ENCODE results near the gene MEPE.

Gene MEPE

DNA sequence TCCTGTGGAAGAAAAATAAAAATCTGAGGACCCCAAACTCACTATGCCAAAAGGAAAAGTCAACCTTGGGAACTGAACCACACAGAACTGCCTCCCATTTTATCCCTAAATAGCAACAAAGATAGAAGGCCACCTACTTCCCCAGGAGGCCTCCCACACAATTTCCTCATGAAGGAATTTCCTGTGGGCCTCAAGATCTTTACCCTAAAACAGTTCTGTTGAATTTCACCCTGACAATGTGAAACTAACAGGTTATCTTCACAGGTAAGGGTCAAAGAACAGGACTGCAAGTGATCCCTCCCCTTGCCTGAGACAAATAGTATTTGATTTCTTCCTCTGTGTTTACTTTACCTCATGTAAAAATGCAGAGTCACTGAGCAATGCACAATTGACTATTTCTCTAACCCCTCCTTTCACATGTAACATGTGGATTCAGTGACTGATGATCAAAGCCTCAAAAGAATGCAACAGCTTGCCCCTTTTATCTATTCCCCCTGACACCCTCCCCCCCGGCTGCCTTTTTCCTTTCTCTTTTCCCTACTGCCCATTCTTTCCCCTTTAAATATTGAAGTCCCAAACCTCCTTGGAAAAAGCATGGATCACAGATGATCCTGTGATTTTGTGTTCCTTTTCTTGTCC is 33.3 kb downstream of the MEPE start:
- TF ChIP-seq ZFP30 (CRISPR knock-in tag; IDR thresholded peaks at IDR 0.05) = no peak
- no peak for TF ChIP-seq ARNTL (CRISPR knock-in tag; IDR thresholded peaks at IDR 0.05; ENCODE audit: borderline replicate concordance, low read depth)
- no peak for TF ChIP-seq SNAI2 (CRISPR knock-in tag; IDR thresholded peaks at IDR 0.05)
- TF ChIP-seq ISL1 (CRISPR knock-in tag; IDR thresholded peaks at IDR 0.05) = no peak
- TF ChIP-seq, protein P1, sequence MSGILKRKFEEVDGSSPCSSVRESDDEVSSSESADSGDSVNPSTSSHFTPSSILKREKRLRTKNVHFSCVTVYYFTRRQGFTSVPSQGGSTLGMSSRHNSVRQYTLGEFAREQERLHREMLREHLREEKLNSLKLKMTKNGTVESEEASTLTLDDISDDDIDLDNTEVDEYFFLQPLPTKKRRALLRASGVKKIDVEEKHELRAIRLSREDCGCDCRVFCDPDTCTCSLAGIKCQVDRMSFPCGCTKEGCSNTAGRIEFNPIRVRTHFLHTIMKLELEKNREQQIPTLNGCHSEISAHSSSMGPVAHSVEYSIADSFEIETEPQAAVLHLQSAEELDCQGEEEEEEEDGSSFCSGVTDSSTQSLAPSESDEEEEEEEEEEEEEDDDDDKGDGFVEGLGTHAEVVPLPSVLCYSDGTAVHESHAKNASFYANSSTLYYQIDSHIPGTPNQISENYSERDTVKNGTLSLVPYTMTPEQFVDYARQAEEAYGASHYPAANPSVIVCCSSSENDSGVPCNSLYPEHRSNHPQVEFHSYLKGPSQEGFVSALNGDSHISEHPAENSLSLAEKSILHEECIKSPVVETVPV (CRISPR knock-in tag; IDR thresholded peaks at IDR 0.05) = no peak
- TF ChIP-seq, protein P2, sequence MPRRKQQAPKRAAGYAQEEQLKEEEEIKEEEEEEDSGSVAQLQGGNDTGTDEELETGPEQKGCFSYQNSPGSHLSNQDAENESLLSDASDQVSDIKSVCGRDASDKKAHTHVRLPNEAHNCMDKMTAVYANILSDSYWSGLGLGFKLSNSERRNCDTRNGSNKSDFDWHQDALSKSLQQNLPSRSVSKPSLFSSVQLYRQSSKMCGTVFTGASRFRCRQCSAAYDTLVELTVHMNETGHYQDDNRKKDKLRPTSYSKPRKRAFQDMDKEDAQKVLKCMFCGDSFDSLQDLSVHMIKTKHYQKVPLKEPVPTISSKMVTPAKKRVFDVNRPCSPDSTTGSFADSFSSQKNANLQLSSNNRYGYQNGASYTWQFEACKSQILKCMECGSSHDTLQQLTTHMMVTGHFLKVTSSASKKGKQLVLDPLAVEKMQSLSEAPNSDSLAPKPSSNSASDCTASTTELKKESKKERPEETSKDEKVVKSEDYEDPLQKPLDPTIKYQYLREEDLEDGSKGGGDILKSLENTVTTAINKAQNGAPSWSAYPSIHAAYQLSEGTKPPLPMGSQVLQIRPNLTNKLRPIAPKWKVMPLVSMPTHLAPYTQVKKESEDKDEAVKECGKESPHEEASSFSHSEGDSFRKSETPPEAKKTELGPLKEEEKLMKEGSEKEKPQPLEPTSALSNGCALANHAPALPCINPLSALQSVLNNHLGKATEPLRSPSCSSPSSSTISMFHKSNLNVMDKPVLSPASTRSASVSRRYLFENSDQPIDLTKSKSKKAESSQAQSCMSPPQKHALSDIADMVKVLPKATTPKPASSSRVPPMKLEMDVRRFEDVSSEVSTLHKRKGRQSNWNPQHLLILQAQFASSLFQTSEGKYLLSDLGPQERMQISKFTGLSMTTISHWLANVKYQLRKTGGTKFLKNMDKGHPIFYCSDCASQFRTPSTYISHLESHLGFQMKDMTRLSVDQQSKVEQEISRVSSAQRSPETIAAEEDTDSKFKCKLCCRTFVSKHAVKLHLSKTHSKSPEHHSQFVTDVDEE (CRISPR knock-in tag; IDR thresholded peaks at IDR 0.05) = no peak
- no peak for TF ChIP-seq TCF4 (CRISPR knock-in tag; IDR thresholded peaks at IDR 0.05; ENCODE audit: borderline replicate concordance)
- no peak for TF ChIP-seq ESRRG (CRISPR knock-in tag; IDR thresholded peaks at IDR 0.05)
- no peak for TF ChIP-seq ZC3H10 (CRISPR knock-in tag; IDR thresholded peaks at IDR 0.05)
- no peak for TF ChIP-seq RARB (CRISPR knock-in tag; IDR thresholded peaks at IDR 0.05)
- no peak for TF ChIP-seq ZNF565 (CRISPR knock-in tag; conservative IDR thresholded peaks at IDR 0.05; ENCODE audit: low read depth)
- no peak for TF ChIP-seq OSR1 (CRISPR knock-in tag; IDR thresholded peaks at IDR 0.05)
- TF ChIP-seq, protein P3, sequence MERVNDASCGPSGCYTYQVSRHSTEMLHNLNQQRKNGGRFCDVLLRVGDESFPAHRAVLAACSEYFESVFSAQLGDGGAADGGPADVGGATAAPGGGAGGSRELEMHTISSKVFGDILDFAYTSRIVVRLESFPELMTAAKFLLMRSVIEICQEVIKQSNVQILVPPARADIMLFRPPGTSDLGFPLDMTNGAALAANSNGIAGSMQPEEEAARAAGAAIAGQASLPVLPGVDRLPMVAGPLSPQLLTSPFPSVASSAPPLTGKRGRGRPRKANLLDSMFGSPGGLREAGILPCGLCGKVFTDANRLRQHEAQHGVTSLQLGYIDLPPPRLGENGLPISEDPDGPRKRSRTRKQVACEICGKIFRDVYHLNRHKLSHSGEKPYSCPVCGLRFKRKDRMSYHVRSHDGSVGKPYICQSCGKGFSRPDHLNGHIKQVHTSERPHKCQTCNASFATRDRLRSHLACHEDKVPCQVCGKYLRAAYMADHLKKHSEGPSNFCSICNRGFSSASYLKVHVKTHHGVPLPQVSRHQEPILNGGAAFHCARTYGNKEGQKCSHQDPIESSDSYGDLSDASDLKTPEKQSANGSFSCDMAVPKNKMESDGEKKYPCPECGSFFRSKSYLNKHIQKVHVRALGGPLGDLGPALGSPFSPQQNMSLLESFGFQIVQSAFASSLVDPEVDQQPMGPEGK (CRISPR knock-in tag; IDR thresholded peaks at IDR 0.05; ENCODE audit: borderline replicate concordance) = no peak
- TF ChIP-seq, protein P4, sequence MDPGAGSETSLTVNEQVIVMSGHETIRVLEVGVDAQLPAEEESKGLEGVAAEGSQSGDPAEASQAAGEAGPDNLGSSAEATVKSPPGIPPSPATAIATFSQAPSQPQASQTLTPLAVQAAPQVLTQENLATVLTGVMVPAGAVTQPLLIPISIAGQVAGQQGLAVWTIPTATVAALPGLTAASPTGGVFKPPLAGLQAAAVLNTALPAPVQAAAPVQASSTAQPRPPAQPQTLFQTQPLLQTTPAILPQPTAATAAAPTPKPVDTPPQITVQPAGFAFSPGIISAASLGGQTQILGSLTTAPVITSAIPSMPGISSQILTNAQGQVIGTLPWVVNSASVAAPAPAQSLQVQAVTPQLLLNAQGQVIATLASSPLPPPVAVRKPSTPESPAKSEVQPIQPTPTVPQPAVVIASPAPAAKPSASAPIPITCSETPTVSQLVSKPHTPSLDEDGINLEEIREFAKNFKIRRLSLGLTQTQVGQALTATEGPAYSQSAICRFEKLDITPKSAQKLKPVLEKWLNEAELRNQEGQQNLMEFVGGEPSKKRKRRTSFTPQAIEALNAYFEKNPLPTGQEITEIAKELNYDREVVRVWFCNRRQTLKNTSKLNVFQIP (CRISPR knock-in tag; IDR thresholded peaks at IDR 0.05; ENCODE audit: borderline replicate concordance, low read depth) = no peak
- no peak for TF ChIP-seq GLIS3 (CRISPR knock-in tag; IDR thresholded peaks at IDR 0.05)
- no peak for TF ChIP-seq ZFP3 (CRISPR knock-in tag; IDR thresholded peaks at IDR 0.05)
- TF ChIP-seq, protein P5, sequence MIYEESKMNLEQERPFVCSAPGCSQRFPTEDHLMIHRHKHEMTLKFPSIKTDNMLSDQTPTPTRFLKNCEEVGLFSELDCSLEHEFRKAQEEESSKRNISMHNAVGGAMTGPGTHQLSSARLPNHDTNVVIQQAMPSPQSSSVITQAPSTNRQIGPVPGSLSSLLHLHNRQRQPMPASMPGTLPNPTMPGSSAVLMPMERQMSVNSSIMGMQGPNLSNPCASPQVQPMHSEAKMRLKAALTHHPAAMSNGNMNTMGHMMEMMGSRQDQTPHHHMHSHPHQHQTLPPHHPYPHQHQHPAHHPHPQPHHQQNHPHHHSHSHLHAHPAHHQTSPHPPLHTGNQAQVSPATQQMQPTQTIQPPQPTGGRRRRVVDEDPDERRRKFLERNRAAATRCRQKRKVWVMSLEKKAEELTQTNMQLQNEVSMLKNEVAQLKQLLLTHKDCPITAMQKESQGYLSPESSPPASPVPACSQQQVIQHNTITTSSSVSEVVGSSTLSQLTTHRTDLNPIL (CRISPR knock-in tag; IDR thresholded peaks at IDR 0.05; ENCODE audit: low read depth) = no peak

DNA sequence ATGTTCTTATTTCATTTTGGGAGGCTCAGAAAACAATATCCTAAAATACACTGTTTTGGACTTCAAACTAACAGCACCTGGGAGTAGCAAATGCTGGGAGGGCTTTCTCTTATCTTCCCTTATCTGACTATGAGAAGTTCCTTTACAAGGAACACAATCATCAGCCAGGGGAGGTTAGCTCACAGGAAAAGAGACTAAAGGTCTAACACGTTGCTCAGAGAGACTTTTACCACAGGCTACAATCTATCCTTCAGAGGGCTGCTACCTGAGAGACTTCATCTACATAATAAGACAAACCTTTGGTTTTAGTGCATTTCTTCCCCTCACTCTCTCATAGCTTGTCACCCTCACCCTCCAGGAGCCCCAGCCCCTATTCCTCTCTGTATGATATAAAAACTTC is 35.8 kb downstream of the MEPE start:
- ATAC-seq = no peak
- TF ChIP-seq ISL1 (CRISPR knock-in tag; IDR thresholded peaks at IDR 0.05) (no peak), ZNF70 (CRISPR knock-in tag; IDR thresholded peaks at IDR 0.05) (no peak), ZC3H10 (CRISPR knock-in tag; IDR thresholded peaks at IDR 0.05) (no peak), GLIS3 (CRISPR knock-in tag; IDR thresholded peaks at IDR 0.05) (no peak), TCF4 (CRISPR knock-in tag; IDR thresholded peaks at IDR 0.05; ENCODE audit: borderline replicate concordance) (no peak), TOX (CRISPR knock-in tag; IDR thresholded peaks at IDR 0.05; ENCODE audit: borderline replicate concordance) (no peak), PPARA (CRISPR knock-in tag; IDR thresholded peaks at IDR 0.05; ENCODE audit: borderline replicate concordance) (no peak), OSR1 (CRISPR knock-in tag; IDR thresholded peaks at IDR 0.05) (no peak), ESRRG (CRISPR knock-in tag; IDR thresholded peaks at IDR 0.05) (no peak), SNAI2 (CRISPR knock-in tag; IDR thresholded peaks at IDR 0.05) (no peak), BACH2 (CRISPR knock-in tag; IDR thresholded peaks at IDR 0.05; ENCODE audit: borderline replicate concordance) (no peak)
- TF ChIP-seq, protein P1 (CRISPR knock-in tag; IDR thresholded peaks at IDR 0.05) = no peak

More for the DNA sequence above, 33.3 kb downstream of the MEPE start:
- no peak for ATAC-seq
